Measurements from ENCODE around the gene HLX. TPM values are rescaled to one million over a fixed set of nuclear protein-coding genes. Genes with fewer than 3 reads are reported as not detected.

Gene HLX
- 15.4 and 22.9 TPM in 2 replicates for total RNA-seq

GRCh38 chr1:220879076-220879508 lies at the start of gene HLX:
HLX (plus strand) TSS chr1:220879443; CDS start chr1:220879858, 415 bp downstream.

Other genes starting within 250 kb of the HLX start
- 1.7 and 5.2 TPM in 2 replicates for gene C1orf115, start 189.1 kb upstream of the HLX start, total RNA-seq
- gene MTARC2, start 131.1 kb upstream of the HLX start, total RNA-seq = 4.1 and 10.0 TPM in 2 replicates
- 1.2 and 4.6 TPM in 2 replicates for gene MTARC1, start 92.5 kb upstream of the HLX start, total RNA-seq

Measured in epithelial cell of alveolus of lung (primary cell).